ENCODE results near the gene RNF148.

- TF ChIP-seq CTCF (IDR thresholded peaks at IDR 0.05): no peak
- TF ChIP-seq POLR2A (IDR thresholded peaks at IDR 0.05): no peak
Measured at GRCh38 chr7:122719010-122719578, 16.4 kb upstream of the RNF148 start.
